Middle frontal gyrus (tissue), 1 donor: Measurements from ENCODE around the gene UBE2N.
"Not testable (repeated sequence)": the region's sequence is repeated elsewhere in the genome, so short reads cannot be mapped to it uniquely, and the experiment has no call there.

Source experiments
- DNase-seq: peaks from one replicate; pipeline ENCODE4 v3.0.0-alpha.2; 2015; ENCODE audit warnings: low spot score; ENCODE audit errors: extremely low spot score

Gene UBE2N

DNA sequence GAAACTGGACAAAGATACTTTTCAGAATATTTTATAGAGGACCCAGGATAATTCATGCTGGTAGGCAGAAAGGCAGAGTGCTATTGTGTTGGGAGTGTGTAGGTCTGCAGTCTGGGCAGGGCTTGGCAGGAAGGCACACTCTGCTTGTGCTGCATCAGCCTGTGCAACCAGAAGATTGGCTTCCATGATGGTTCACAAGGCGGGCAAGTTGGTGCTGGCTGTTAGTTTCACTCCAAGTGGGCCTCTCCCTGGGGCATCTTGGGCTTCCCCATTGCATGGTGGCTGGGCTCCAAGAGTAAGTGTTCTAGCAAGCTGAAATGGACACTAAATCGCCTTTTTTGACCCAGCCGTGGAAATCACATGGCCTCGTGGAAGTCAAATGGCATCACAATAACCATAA lies 1.8 kb upstream of the UBE2N start:
- DNase-seq, result no peak

DNA sequence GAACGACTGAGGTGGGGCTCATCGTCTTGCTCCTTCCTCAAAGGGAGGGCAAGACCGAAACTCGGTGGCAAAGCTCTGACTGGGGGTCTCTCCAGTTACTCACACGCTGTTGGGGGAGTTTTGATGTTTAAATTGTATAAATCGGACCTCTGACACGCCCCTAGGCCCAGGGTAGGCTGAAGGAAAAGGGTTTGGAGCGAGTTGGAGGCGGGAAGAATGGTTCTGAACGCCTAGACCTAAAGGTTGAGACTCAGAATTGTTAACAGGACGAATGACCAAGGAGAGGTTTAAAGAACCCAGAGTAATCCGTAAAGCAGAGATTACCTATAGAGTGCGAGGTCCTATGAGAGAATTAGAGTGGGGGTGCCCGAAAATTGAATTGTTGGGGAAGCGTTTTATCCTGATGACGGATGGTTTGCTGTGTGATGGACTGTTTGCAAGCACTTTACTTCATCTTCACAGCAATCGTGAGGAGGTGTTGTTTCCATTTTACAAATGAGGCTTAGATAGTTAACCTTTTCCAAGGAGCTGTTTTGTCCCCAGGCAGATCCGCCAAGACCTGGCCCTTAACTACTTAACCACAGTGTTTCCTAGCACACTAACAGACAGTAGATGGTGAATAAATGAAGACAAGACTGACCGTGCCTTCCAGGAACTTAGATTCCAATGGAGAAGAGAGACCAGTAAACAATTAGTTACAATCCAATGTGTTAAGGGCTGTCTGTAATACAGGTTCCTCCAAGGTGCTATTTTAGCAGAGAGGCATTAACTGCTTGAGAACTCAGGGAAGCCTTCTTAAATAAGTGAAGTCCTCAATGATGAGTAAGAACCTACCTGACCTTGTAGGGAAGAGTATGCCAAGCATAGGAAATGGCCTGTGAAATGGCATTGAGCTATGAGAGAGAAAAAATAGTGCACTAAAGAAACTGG lies 929 bp upstream of the UBE2N start:
- DNase-seq, result no peak

DNA sequence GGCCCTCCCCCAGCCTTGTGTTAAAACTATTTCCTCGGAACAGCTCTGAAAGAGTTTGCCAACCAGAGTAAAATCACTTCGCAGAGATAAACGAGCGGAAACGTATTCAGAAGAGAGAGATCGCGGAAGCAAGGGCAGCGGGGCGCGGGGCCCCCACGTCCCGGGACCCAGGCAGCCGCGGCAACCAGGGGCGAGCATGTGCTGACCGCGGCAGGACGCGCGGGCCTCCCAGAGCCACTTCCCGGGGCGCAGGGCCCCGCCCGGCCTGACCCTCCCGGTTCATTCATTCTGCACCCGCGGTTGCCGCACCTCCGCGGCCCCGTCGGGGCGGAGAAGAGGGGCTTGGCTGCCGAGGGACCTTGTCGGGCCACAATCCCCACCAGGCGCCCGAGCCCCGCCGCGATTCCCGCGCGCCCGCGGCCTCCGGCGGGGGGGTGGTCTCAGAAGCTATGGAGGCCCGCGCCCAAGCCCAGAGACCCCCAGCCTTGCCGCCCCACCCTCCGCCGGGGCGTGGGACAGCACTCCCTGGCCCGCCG lies 598 bp downstream of the UBE2N start:
- no peak for DNase-seq

DNA sequence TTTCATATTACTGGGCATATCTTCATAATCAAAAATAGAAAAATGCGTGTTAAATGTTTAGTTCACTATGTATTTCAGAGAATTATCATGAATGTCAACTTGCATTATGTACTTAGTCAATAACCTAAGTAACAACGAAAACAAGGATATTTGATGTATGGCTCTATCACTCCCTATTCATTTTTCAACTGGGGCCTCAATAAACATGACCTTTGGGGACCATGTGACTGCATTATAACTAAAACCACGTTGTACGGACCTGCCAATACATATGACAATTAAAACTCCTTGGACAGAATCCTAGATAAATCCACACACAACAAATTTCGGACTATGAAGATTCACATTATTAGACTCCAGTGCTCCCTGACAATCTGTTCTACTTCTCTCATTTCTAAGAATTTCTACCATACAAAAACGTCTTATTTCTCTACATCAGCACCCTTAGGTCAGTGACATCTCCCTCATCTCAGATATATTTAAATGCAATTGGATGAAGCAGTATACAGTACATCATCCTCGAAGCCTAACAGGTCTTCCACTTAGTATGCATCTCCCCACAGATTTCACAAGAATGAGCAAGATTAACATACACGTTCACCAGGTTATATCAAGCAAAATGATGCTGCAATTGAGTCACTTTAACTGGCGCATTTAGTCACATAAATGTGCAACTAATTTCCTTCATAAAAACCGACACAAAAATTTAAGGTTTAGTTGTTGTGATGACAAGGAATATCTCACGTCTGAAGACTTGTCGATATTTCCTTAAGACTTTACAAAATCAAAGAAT lies 1.5 kb downstream of the UBE2N start:
- DNase-seq, result no peak

DNA sequence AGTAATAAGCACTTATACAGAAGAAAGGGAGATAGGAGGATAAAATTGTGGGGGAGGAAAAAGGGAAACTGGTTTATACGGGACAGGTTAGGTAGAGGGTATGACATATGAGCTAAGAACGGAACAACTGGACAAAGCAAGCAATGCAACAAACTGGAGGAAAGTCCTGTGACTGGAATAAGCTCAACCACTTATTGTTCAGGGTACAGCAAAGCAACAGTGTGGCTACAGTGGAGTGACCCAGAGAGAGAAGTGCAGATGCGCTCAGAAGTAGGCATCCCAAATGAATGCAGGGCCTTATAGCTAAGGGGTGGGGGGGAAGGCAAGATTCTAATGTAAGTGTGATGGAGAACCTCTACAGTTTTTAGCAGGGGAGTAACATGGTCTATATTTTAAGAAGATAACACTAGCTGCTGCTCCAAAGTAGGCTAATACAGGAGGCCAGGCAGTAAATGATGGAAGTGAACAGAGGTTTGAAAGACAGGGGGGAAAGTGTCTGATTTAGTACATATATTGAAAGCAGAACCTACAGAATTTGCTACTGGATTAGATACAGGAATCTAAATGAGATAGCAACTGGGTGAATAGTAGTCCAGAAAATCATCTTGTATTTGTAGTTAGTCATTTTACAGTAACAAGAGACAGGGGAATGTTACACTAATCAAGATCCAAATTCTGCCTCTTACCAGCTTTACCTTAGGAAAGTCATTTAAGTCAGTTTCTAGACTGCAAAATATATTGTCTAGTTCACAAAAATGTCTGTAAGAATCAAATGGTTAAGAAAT lies 3.3 kb downstream of the UBE2N start:
- no peak for DNase-seq

DNA sequence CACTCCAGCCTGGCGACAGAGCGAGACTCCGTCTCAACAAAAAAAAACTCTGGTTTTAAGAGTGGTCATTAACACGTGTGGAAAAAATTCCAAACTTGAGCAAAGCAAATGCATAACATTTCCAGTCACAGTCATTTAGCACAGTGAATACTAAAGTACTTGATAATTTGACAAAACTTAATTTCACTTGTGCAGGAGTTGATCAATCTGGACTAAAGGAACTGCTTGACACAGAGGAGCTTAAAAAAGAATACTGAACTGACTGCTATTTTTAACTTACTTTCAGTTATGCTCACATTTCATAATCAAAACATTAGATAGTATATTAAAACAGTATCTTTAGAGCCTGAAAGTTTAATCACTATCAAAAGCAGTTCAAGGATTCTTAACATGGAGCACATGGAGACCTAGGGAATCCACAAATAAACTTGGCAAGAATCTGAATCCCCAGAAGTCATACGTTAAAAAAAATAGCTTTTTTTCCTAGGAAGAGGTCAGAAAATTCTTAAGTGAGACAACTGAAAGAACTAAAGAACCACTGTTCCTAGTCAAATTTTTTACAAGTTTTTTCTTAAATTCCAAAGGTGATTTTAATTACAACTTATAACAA lies 7.4 kb downstream of the UBE2N start:
- DNase-seq, result no peak

DNA sequence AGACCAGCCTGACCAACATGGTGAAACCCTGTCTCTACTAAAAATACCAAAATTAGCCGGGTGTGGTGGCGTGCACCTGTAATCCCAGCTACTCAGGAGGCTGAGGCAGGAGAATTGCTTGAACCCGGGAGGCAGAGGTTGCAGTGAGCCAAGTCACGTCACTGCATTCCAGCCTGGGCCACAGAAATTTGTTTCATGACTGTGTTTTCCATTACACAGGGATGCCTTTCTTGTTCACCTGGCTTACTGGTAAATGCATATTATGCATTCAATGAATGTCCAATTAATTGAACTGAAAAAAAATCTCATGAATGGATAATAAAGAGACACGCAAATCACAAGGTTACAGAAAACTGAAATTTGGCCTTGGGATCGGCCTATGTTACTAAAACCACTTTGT lies 9.7 kb downstream of the UBE2N start:
- DNase-seq, result not testable (repeated sequence)

DNA sequence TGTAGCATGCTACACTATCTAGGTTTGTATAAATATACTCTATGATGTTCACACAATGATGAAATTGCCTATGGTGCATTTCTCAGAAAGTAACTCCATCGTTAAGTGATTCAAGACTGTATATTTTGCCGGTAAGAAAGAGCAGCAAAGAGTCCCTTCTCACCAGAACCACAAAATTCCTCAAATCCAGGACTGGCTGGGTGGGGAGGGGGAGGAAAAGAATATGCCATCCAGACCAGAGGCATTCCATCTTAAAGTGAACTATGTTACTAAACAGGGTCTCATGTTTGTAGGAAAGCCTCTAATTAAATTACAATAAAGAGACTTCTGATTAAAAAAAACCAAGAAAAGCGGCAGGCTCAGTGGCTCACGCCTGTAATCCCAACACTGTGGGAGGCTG lies 11.5 kb downstream of the UBE2N start:
- DNase-seq, result no peak

DNA sequence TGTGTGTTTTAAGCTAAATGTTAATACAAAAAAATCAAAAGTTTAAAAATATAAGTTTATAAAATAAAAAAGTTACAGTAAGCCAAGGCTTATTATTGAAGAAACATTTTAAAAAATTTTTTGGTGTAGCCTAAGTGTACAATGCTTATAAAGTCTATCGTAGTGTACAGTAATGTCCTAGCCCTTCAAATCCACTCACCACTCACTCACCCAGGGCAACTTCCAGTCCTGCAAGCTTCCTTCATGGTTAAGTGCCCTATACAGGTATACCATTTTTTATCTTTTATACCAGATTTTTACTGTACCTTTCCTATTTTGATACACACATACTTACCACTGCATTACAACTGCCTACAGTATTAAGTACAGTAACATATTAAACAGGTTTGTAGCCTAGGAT lies 11.9 kb downstream of the UBE2N start:
- no peak for DNase-seq

DNA sequence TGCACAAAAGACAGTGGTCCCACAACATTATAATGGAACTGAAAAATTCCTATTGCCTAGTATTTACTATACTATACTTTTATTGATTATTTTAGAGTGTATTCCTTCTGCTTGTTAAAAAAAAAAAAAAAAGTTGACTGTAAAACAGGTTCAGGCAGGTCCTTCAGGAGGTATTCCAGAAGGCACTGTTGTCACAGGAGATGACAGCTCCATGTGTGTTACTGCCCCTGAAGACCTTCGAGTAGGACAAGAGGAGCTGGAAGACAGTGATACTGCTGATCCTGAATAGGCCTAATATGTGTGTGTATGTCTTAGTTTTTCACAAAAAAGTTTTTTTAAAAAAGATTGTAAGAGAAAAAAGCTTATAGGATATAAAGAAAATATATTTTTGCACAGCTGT lies 12.3 kb downstream of the UBE2N start:
- no peak for DNase-seq

DNA sequence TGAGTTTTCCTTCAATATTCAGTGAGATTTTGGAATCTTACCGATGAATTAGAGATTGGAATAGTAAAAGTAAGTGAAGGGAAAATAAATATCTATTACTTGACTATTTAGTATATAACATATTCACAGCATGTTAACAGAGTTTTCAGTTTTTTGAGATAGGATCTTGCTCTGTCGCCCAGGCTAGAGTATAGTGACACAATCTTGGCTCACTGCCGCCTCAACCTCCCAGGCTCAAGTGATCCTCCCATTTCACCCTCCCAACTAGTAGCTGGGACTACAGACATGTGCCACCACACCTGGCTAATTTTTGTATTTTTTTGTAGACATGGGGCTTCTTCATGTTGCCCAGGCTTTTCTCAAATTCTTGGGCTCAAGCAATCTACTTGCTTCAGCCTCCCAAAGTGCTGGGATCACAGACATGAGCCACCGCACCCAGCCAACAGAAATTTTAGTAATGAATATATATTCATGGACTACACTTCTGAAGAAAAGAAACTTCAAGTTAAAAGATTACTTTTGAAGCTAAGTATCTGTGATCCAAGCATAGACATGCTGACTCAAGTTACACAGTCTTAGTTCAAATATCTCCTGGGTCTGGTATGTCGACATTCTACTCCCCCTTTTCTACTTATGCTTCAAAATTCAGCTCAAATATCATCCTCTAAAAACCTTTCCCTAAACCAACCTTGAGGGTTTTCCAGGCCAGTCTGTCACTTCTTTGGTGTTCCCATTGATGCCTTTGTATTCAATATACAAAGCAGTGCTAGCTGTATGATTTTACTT lies 13.8 kb downstream of the UBE2N start:
- no peak for DNase-seq

DNA sequence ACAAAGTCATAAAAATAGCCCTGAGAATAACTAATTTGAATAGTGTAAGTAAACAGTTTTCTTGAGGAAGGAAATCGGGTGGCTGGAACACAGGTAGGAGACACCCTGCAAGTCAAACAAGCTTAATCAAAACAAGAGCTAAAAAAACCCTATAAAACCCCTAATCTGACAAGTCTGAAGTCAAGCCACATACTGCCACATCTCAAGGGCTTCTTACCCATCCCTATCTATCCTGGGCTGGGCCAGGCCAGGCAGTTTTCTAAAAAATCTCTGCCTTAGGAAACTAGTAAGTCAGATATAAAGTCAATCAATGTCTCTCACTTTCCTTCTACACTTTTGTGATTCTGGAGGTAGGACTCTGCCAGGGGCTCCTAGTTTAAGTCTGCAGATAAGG lies 15.3 kb downstream of the UBE2N start:
- DNase-seq, result no peak

DNA sequence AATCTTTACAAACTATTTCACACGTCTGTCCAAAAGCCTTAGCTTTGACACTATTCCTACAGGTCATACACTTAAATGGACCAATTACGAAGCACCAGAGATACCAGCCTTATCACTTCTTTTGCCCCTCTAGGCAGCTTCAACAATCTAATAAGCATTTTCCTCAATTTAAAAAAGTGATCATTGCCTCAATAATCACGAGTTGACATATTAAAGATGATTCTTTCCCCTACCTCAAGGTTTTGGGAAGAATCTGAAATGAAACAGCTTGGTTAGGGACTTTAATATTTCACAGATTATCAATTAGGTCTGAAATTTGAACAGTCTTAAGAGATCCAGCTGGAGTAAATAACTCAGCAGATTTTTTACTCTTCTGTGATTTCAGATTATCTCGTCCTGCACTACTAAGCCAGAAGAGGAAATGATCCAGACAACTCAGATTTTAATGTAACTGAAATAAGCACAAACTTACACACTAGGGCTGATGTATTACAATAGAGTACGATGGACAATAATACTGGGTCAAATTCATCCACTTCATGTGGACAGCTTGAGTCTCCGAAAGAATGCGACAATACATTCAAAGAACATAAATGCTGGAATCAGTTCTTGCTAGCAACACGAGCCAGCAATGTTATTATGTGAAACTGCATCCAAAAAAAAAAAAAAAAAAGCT lies 15.9 kb downstream of the UBE2N start:
- DNase-seq, result no peak

DNA sequence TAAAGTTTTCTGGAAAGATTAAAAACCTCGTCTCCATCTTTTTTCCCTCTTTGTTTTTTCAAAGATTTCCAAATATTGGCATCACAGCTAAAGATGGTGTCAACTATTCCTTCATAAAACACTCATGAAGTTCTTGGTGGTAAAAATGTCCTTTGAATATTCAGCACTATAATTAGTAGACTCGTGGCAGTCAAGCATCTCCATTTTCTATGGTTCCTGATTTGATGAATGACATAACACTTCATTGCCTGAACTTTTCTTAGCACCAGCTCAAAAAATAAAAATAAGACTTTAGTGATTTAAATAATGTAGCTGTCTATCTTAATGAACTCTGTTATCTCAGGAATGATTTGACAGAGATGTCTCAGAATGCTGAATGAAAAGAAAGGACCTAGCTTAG lies 19.7 kb downstream of the UBE2N start:
- DNase-seq, result no peak

DNA sequence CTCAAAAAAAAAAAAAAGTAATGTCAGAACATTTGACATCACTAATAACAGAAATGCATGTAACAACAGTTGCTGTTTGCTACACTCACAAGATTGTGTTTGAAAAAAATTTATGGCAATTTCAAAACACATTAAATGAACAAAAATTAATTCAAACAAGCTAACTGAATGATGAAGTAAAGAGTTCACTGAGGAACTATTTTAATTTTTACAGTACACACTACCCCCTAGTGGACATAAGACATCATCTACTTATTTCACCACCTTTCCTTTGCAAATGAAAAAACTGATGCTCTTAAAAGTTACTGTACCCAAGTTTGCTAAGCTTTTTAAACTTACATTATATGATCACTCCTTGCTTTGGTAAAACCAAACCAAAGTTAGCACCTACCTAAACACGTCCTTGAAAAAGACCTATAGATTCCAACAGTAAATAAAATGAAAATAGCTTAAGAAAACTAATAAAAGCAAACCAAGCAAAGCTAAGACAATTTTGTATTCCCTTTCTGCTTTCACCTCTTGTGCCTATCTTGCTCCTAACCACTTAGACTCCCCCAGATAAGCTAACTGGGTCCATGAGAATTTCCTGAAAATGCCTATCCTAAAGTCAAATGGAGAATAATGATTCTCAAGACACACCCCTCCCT lies 22.2 kb downstream of the UBE2N start:
- no peak for DNase-seq

DNA sequence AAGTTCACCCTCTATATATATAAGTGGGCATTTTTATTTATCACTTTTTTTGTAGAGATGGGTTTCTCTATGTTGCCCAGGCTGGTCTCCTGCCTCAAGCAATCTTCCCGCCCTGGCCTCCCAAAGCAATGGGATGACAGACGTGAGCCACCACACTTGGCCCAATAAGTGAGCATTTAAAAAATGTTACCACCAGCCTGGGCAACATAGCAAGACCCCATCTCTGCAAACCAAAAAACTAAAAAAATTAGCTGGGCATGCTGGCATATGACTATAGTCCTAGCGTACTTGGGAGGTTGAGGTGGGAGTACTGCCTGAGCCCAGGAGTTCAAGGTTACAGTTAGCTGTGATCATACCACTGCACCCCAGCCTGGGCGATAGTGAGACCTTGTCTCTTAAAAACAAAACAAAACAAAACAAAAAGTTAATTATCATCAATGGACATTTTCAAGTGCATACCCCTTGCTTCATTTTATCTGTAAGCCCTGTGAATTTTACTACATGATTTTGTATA lies 23.7 kb downstream of the UBE2N start:
- no peak for DNase-seq

DNA sequence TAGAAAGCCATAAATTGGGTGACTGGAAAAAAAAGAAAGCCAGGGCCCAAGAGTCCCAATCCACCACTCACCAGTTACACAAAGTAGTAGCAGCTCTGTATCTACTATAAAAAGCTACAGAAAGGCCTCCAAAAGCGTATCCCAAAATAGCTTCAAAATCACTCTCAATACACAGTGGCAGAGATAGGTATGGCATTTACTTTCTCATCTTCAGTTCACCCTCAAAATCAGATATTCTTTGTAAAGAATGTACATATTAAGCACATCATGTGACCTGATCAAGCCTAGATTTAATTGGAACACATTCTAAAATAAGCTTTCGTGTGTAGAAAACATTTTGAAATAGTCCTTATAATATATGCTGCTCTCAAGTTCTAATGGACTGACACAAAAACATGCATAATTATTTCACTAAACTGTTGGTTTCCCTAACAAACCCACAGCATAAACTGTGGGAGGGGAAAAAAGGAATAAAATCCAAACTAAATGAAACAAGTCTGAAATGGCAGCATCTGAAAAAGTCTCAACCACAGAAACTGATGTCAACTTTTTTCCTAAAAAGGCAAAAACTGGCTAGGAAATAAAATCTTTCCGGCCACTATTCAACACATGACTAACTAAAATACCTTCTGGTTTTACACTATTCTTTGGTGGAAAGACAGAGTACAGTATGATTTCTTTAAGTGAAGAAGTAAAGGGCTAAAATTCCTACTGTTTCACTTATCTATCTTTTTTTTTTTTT lies 25.9 kb downstream of the UBE2N start:
- DNase-seq, result no peak

DNA sequence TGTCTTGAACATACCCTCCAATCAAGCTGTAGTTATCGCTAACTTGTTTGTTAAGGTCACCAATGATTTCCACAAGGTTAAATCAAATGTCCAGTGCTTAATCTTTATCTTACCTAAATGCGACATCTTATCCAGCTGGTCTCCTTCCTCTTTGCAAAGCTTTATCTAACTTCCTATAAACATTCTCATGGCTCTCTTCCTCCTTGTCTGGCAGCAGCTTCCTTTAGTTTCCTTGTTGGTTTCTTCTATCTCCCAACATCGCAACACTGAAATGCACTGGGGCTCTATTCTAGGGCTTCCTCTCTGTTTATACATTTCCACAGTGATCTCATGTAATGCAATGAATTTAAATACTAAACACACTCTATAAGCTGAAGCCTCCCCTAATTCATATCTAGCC lies 28.7 kb downstream of the UBE2N start:
- DNase-seq, result no peak
